Measurements from ENCODE around the gene SAMD10. TPM values are rescaled to one million over a fixed set of nuclear protein-coding genes. Genes with fewer than 3 reads are reported as not detected.
"Not testable (repeated sequence)": the region's sequence is repeated elsewhere in the genome, so short reads cannot be mapped to it uniquely, and the experiment has no call there.

SAMD10 gene
- polyA plus RNA-seq (ENCODE audit: insufficient read length in 4 of 4) = 10 to 100 TPM in 1 of 4 donors, 1 to 10 TPM in 3; 4.2 to 12.7 (median 7.2) TPM

- no peak for DNase-seq (ENCODE audit: low read depth in 4 of 4, low spot score in 3 of 4)
These were observed at the start of gene SAMD10 for GRCh38 chr20:63979557-63980316. SAMD10 (minus strand) TSS chr20:63979642; CDS start chr20:63979467, 175 bp downstream.

GRCh38 chr20:64027981-64028685 is 48.7 kb upstream of the SAMD10 start:
- no peak for DNase-seq (ENCODE audit: low read depth in 4 of 4, low spot score in 3 of 4)

GRCh38 chr20:64025826-64026412 is 46.5 kb upstream of the SAMD10 start:
- DNase-seq (ENCODE audit: low read depth in 4 of 4, low spot score in 3 of 4) = no peak

GRCh38 chr20:64025101-64025825 is 45.8 kb upstream of the SAMD10 start:
- no peak for DNase-seq (ENCODE audit: low read depth in 4 of 4, low spot score in 3 of 4)

- no peak for DNase-seq (ENCODE audit: low read depth in 4 of 4, low spot score in 3 of 4)
These were observed 44.9 kb upstream of the SAMD10 start for GRCh38 chr20:64024141-64024990.

- no peak for DNase-seq (ENCODE audit: low read depth in 4 of 4, low spot score in 3 of 4)
These were observed 44.1 kb upstream of the SAMD10 start for GRCh38 chr20:64023361-64024140.

GRCh38 chr20:64022671-64023360 is 43.4 kb upstream of the SAMD10 start:
- no peak for DNase-seq (ENCODE audit: low read depth in 4 of 4, low spot score in 3 of 4)

- DNase-seq (ENCODE audit: low read depth in 4 of 4, low spot score in 3 of 4) = no peak
These were observed 41.9 kb upstream of the SAMD10 start for GRCh38 chr20:64021124-64021975.

- no peak for DNase-seq (ENCODE audit: low read depth in 4 of 4, low spot score in 3 of 4)
These were observed 36.2 kb upstream of the SAMD10 start for GRCh38 chr20:64015635-64016034.

GRCh38 chr20:64012385-64013154 is 33.1 kb upstream of the SAMD10 start:
- DNase-seq (ENCODE audit: low read depth in 4 of 4, low spot score in 3 of 4) = not testable (repeated sequence)

GRCh38 chr20:64011366-64011779 is 31.9 kb upstream of the SAMD10 start:
- DNase-seq (ENCODE audit: low read depth in 4 of 4, low spot score in 3 of 4) = no peak

GRCh38 chr20:64010711-64011237 is 31.3 kb upstream of the SAMD10 start:
- DNase-seq (ENCODE audit: low read depth in 4 of 4, low spot score in 3 of 4) = no peak

GRCh38 chr20:64009811-64010387 is 30.5 kb upstream of the SAMD10 start:
- no peak for DNase-seq (ENCODE audit: low read depth in 4 of 4, low spot score in 3 of 4)

GRCh38 chr20:64006902-64007301 is 27.5 kb upstream of the SAMD10 start:
- DNase-seq (ENCODE audit: low read depth in 4 of 4, low spot score in 3 of 4) = no peak

GRCh38 chr20:64006490-64006889 is 27.0 kb upstream of the SAMD10 start:
- DNase-seq (ENCODE audit: low read depth in 4 of 4, low spot score in 3 of 4) = no peak

GRCh38 chr20:64005394-64005793 is 26.0 kb upstream of the SAMD10 start:
- DNase-seq (ENCODE audit: low read depth in 4 of 4, low spot score in 3 of 4) = no peak
